ENCODE data around the gene C20orf204.

DNA sequence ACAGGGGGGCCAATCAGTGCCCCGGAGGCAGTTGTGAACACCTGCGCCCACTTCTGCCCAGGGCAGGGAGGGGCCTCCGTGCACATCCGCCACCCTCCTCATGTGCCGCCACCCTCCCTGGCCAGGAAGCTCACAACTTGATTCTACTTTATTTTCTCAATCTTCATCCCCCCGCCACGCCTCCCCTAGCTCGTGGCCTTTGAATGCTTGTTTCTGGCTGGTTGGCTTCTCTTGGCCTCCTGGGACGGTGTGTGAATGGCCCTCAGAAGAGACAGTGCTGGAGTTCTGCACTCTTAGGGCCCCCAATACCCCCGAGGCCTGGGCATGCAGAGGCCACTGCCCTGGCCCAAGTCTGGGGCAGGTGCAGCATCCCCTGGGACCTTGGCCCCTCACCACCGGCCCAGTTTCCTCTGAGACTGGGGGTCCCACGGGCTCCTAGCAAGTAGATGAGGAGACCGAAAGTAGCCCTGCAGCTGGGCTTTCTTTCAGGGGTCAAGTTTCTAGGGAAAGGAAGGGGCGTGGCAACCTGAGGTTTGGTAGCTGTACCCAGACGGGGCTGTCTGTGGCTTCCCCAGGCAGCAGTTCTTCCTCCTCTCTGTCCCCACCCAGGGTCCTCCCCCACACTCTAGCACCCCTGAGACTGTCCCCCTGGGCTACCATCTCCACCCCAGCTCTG is 42.0 kb downstream of the C20orf204 start:
- TF ChIP-seq, protein P1, sequence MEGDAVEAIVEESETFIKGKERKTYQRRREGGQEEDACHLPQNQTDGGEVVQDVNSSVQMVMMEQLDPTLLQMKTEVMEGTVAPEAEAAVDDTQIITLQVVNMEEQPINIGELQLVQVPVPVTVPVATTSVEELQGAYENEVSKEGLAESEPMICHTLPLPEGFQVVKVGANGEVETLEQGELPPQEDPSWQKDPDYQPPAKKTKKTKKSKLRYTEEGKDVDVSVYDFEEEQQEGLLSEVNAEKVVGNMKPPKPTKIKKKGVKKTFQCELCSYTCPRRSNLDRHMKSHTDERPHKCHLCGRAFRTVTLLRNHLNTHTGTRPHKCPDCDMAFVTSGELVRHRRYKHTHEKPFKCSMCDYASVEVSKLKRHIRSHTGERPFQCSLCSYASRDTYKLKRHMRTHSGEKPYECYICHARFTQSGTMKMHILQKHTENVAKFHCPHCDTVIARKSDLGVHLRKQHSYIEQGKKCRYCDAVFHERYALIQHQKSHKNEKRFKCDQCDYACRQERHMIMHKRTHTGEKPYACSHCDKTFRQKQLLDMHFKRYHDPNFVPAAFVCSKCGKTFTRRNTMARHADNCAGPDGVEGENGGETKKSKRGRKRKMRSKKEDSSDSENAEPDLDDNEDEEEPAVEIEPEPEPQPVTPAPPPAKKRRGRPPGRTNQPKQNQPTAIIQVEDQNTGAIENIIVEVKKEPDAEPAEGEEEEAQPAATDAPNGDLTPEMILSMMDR (conservative IDR thresholded peaks at IDR 0.05), result no peak
- no peak for TF ChIP-seq ZFX (IDR thresholded peaks at IDR 0.05)

Measured in C4-2B (cell line).